Left forelimb (tissue), 1 donor: ENCODE data around the gene CDK11A.
"Not testable (repeated sequence)": the region's sequence is repeated elsewhere in the genome, so short reads cannot be mapped to it uniquely, and the experiment has no call there.

Source experiments
- DNase-seq: peaks from one replicate; pipeline ENCODE4 v3.0.0-alpha.2; 2018; ENCODE audit warnings: low spot score

CDK11A gene

DNA sequence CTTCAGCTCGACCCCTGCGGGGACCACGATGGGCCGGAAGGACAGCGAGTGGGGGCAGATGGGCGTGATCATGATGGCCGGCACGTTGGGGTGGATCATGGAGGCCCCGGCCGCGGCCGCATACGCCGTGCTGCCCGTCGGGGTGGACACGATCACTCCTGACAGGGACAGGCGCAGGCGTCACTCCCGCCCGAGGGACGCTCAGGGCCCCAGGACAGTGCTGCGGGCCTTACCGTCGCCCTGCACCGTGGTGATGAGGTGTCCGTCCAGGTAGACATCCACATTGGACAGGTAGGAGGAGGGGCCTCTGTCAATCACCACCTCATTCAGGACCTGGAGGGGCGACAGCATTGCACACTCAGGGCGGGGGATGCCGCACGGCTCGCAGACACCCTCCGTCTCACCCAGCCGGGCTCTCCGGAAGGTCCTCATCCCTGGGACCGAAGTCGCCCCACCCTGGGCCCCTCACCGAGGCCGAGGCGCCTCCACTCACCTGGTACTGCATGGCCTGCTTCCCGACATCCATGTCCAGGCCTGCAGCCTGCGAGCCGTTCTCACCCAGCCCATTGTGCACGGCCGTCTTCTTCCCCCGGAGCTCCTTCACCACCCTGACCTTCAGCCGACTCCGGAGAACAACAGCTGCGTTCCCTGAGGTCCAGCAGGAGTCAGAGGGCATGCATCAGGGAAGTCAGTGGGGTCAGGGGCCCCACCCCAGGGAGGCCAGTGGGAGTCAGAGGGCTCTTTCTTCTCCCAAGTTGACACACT is 30.1 kb upstream of the CDK11A start:
- DNase-seq, result no peak

GRCh38 chr1:1753607-1754005 is 29.4 kb upstream of the CDK11A start:
- DNase-seq, result no peak

GRCh38 chr1:1752636-1753606 is 28.8 kb upstream of the CDK11A start:
- DNase-seq, result no peak

- DNase-seq, result no peak
These were observed 28.0 kb upstream of the CDK11A start for GRCh38 chr1:1752190-1752589.

DNA sequence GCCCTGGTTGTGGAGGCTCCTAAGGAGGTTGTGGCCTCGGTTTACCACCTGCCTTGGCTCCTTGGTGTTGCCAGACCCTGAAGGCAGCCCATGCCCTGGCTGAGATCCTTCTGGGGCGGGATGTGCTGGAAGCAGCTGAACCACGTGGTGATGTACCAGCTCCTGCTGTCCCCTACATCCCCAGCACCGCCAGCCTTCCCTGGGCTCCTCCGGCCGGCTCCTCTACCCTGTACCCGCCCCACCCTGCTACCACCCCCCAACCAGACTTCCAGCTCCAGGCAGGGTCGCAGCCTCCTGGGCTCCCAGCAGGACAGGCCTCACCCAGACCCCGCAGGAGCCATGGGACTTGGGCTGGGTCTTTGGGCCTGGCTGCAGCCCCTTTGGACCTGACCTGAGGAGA is 25.8 kb upstream of the CDK11A start:
- not testable (repeated sequence) for DNase-seq

DNA sequence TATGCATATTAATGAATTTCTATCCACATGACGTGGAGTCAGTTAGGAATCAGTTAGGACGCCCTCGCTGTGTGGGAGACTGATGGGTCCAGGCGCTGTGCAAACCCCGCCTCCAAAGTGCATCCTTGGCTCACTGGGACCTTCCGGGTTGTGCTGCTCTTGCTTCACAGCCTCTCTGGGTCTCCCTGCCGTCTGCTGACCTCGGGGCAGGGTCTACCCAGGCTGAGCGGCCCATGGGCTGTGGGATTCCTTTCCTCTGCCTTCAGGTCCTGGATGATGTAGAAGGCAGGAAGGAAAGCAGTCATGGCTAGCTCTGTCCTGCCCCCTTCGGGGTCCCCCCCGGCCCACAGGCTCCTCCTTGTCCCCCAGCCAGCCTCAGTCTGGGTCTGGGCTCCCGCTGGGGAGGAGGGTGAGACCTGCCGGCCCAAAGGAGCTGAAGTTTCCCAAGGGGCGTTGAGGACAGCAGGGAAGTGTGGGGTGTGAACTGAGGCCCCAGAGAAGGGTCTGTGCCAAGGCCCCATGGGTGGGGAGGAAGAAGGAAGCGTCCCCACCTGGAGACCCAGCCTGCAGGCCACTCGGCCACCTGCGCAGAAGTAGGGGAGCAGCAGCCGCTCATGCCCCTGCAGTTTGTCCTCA is 24.6 kb upstream of the CDK11A start:
- DNase-seq, result no peak

DNA sequence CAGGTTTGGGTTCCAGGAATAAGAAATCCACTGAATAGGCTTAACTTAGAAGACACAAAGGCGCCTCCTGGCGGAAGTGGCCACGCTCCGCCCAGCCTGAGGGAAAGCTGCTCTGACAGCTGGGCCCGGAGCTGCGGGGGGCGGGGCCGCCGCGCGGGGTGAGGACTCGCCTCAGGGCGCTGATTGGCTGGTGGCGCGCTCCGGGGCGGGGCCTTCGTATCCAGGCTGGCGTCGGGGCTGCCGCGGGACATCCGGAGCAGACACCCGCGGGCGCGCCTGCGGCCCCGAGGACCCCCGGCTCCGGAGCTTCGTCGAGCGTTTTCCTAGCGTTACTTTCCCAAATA is 22.4 kb upstream of the CDK11A start:
- not testable (repeated sequence) for DNase-seq

GRCh38 chr1:1745651-1746565 is 21.8 kb upstream of the CDK11A start:
- peak; percentile 88 for DNase-seq

GRCh38 chr1:1742529-1742928 is 18.4 kb upstream of the CDK11A start:
- not testable (repeated sequence) for DNase-seq

GRCh38 chr1:1741013-1741412 is 16.9 kb upstream of the CDK11A start:
- DNase-seq, result not testable (repeated sequence)

DNA sequence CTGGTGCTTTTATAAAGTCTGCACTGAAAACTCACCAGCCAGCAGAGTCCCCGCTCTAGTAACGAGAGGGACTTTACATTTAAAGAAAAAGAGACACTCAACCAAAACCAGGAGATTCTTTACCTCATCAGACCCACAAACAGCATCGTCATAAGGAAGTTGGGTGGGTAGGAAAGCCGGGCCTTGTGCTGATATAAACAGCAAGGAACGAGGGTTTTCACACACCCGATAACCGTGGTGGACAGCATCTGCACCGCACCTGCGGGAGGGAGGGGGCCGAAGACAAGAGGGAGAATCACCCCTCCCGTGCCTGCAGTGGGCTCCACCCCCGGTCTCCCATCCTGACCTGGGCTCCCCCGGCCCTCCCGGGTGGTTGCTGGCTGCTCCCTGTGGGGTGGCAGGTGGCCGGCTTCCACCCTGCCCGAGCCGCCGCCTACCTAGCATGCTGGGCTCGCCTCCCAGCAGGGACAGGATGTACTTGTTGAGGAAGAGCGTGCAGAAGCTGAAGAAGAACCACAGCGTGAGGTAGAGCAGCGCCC is 14.7 kb upstream of the CDK11A start:
- not testable (repeated sequence) for DNase-seq

- peak; percentile 18 for DNase-seq
These were observed 13.8 kb upstream of the CDK11A start for GRCh38 chr1:1737675-1738590.

DNA sequence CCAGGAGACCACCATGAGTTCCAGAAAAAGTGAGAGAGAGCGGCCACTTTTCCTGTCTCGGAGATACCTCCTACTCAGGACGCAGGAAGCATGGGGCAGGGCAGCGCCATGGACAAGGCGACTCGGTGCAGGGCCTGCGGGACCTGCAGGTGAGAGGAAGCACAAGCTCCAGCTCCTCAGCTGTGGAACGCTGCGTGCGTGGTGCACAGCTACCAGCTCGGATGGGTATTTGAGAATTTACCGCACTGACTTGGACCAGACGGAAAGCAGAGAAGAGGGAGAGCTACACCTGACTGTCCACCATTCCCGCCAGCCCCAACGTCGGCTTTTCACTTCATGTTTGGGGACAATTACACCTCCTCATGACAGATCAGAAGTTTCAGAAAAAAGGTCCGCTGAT is 8.2 kb upstream of the CDK11A start:
- DNase-seq, result peak; percentile 26

DNA sequence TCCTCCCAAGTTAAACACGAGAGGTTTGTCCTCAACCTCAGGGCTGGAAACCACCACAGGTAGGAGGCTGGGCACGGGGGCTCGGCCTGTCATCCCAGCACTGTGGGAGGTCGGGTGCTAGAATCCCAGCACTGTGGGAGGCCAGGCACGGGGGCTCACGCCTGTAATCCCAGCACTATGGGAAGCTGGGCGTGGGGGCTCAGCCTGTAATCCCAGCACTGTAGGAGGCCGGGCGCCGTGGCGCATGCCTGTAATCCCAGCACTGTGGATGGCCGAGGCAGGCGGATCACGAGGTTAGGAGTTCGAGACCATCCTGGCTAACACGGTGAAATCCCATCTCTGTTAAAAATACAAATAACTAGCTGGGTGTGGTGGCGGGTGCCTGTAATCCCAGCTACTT is 6.7 kb upstream of the CDK11A start:
- DNase-seq, result peak; percentile 57

- not testable (repeated sequence) for DNase-seq
These were observed 6.1 kb upstream of the CDK11A start for GRCh38 chr1:1730230-1730629.

DNA sequence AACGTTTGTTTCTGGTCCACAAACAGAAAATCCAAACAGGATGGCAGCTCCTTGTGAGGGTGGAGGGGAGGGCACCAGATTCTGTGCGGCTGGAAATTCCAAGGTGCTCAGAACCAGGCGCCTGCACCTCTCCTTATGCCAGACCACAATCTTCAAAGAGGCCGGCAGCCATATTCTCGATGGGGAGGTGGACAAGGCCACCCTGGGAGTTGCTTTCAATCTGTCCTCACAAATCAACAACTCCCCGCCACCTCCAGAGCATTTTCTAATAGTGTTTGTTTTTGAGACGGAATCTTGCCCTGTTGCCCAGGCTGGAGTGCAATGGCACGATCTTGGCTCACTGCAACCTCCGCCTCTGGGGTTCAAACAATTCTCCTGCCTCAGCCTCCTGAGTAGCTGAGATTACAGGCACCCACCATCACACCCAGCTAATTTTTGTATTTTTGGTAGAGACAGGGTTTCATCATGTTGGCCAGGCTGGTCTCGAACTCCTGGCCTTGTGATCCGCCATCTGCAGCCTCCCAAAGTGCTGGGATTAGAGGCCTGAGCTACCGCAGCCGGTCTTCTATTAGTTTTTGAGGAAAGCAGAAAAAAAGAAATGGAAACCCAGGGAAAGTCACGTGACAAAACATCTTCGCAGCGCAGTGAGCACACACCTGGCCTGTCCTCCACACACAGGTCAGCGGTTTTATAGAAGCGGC is 5.1 kb upstream of the CDK11A start:
- peak; percentile 17 for DNase-seq

- not testable (repeated sequence) for DNase-seq
These were observed 4.3 kb upstream of the CDK11A start for GRCh38 chr1:1728308-1729005.

- not testable (repeated sequence) for DNase-seq
These were observed 3.0 kb upstream of the CDK11A start for GRCh38 chr1:1727131-1727651.

DNA sequence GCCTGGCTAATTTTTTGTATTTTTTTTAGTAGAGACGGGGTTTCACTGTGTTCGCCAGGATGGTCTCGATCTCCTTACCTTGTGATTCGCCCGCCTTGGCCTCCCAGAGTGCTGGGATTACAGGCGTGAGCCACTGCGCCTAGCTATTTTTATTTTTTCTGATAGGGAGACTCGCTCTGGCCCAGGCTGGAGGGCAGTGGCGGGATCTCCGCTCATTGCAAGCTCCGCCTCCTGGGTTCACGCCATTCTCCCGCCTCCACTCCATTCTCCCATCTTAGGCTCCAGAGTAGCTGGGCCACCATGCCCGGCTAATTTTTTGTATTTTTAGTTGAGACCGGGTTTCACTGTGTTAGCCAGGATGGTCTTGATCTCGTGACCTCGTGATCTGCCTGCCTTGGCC is 1.9 kb upstream of the CDK11A start:
- peak; percentile 14 for DNase-seq
